Stimulated activated CD4-positive, alpha-beta T cell treated with anti-CD3 and anti-CD28 coated beads, Interleukin-15, amount 100 ng/mL, for 48 hours (primary cell): Measurements from ENCODE around the gene RHOBTB3.

Experiments used
- DNase-seq, 2 donors: peaks; one replicate each; pipeline ENCODE4 v3.0.0-alpha.2; 2020; ENCODE audit warnings: low read depth in 2 of 2

The RHOBTB3 gene

DNA sequence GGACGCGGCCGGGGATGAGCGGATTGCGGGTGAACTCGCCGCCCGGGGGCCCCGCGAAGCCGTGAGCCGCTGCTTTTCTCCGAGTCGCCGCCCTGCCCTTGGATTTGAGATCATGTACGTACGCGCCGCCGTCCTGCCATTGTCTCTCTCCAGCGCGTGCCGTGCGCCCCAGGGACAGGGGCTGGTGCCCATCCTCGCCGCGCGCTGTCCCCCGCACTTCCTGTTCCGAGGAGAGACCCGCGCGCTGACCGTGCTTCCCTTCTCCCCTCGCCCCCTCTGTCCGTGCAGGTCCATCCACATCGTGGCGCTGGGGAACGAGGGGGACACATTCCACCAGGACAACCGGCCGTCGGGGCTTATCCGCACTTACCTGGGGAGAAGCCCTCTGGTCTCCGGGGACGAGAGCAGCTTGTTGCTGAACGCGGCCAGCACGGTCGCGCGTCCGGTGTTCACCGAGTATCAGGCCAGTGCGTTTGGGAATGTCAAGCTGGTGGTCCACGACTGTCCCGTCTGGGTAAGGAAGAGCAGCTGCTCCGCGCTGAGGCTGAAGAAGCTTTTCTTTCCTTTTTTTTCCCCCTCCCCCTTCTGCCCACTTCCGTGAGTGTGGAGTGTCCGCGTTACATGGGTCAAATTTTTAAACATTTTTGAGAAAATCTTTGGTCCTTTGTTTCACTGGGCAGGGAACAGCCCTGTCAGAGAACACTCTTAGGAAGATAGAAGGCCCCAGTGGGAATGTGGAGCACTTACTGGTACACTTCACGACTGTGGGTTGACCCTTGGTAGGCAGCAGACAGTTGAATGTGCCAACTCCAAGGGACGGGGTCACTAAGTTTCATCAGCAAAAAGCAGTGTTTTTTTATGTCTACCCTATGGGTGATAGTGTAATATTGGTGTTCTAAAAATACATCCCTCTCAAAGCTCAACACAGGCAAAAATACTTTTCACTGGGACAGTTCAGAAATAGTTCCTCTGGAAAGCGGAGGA lies 727 bp downstream of the RHOBTB3 start:
- DNase-seq: no peak

DNA sequence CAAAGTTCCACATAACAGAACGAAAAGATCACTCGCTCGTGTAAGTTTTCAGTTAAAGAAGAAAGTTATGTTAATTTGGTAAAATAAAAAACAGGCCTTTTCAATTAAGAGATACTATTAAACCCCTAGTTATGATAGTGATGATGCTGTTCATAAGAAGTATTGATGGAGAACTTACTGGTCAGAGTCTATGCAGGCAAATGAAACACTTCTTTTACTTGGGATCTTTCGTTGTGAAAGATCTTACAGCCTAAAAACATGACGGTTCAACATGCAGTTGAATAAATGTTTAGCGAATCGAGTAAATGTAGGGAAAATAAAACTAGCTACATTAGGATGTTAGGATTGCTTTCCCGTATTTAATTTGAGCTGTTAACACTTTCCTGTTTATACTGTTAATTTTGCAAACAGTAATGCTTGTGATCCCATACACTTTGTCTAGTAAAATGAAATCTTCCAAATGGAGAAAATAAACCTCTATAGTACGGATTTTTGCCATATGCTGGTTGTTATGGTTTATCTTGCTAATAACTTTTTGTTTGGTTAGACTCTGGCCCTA lies 2.0 kb downstream of the RHOBTB3 start:
- DNase-seq: no peak

DNA sequence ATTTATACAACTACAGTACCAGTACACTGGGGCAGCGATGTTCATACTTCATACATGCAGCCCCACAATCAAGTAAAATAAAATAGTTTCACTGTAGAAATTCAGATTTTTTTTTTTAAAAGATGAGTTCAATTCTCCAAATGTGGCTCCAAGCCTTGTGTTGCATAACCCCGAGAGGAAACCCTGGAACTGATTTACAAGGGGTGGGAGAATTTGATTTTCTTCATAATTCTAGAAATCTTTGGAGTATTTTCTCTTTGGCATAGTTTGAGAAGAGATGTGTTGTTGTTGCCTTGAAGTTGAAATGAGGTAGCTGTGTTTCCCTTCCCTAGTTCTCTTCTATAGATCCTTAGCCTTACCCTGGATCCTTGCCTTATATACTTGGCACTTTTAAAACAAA lies 3.1 kb downstream of the RHOBTB3 start:
- no peak for DNase-seq

DNA sequence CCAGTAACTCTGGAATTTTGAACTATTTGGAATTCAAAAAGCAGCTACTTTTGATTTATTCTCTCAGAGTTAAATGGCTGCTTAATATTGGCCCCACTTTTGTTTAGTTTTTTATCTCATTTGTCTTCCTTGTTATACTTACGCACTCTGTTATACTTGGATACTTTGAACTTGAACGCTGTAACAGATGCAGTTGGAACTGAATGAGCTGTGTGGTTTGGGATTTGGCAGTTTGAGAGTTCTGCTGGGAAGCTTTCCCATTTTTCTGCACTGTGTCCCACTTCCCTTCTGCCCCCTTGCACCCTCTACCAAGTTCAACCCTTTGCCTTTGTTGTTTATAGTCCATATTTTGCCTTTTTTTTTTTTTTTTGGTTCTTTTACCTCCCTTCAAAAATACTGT lies 3.8 kb downstream of the RHOBTB3 start:
- DNase-seq: no peak

DNA sequence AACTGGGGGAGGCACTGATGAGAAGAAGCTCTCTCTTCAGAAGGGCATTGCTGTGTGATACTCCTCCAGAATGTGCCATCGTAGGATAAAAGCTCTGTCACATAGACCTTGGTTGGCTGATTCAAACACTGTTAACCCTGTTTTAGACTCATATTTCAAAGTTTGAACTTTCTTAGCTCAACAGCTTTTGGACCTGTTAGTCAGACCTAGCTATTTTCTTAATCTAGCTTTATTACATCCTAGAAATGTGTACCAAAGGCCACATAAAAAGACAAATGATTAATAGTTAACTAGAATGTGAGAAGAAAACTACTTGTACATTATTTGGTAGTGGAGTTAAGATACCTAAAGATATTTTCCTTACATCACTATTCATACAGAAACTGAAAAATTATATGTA lies 4.3 kb downstream of the RHOBTB3 start:
- DNase-seq: no peak

DNA sequence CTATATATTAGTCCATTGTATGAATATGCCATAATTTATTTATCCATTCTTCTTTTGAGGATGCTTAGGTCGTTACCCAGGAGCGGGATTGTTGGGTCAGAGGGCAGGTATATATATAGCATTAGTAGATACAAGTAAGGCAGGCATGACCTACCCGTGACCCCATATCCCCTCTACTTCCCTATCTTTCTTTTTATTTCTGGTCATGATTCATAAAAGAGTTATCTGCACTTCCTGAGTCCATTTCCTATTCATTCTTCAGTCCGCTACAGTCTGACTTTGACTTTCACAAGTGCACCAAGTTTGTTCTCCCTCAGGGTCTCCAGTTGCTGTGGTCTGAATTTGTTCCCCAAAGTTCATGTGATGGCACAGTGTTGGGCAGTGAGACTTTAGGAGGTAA lies 6.9 kb downstream of the RHOBTB3 start:
- no peak for DNase-seq

DNA sequence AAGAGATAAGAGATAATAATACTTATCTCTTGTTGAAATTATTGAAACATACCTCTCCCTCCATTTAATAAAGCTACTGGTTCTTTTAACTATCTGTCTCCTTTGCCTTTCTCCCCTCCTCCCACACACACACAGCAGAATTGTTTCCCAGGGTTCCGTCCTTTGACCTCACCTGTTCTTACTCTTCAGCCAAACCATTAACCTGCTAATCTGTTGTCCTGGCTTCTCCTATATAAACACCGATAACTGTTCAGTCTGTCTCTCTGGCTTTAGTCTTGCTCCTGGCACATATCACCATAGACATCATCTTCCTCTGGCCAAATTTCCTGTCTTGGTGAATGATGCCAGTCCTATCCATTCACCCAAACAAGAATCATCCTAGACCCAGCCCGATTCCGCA lies 7.7 kb downstream of the RHOBTB3 start:
- no peak for DNase-seq

DNA sequence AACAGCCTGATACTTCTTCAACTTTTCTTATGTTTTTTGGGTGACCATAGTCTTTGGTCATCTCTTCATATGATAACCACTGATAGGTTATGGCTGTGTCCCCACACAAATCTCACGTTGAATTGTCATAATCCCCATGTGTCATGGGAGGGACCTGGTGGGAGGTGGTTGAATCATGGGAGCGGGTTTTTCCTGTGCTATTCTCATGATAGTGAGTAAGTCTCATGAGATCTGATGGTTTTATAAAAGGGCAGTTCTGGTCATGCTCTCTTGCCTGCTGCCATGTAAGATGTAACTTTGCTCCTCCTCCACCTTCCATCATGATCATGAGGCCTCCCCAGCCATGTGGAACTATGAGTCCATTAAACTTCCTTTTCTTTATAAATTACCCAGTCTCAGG lies 8.7 kb downstream of the RHOBTB3 start:
- no peak for DNase-seq

DNA sequence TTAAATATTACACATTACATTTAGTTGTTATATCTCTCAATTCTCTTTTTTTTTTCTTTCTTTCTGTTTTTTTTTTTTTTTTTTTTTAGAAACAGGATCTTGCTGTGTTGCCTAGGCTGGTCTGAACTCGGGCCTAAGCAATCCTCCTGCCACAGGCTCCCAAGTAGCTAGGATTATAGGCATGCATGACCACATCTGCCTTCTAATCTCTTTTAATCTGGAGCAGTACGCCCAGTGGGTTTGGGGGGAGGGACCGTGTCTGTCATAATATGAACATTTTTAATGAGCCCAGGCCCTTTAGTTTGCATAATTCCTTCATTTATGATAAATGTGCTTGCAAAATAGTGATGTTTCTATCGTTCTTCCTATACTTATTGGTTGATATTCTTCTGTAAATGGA lies 10.3 kb downstream of the RHOBTB3 start:
- DNase-seq: no peak

DNA sequence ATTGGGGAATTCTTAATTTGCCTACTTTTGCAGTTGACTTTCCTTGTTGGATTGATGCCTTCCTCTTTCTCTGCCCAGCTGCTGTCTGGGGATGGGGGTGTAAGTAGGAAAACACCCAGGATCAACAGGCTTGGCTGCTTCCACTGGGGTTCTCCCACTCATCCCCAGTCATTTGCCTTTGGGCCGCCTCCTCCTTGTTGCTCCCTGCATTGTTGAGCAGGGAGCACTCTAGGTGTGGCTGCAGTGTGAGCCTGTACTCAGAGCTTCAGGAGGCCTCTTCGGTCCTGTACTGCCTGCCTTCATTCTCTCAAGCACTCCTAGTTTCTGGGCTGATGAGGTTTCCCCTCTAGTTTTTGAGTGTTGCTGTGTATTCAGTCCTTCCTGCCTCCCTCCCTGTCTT lies 12.1 kb downstream of the RHOBTB3 start:
- no peak for DNase-seq

DNA sequence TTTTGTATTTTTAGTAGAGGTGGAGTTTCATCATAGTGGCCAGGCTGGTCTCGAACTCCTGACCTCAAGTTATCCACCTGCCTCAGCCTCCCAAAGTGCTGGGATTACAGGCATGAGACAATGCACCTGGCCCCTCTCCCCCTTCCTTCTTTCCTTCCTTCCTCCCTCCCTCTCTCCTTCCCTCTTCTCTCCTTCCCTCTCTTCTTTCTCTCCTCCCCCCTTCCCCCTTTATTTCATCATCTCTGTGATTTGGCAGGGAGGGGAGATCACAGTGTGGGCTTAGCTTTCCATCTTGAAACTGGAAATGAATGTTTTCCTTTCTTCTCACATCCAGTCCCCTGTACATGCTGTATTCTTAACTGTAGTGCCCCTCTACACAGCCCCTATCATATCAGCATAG lies 12.7 kb downstream of the RHOBTB3 start:
- DNase-seq: no peak

DNA sequence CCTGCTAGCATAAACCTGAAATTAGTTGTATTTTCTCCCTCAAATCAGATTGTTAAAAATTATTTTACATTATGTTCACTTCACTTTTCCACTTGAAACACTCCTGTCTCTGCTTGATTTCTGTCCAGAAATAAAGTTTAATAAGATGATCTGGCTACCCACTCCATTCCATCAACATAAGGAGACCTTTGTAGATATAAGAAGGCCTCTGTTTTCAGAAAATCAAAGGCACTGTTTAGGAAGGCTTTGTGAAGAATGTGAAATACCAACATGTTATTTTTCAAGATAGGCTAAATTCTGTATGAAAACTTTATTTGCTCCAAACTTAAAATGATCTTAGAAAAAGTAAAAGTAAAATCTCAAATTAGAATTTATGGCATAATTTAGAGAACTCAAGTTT lies 15.1 kb downstream of the RHOBTB3 start:
- no peak for DNase-seq

DNA sequence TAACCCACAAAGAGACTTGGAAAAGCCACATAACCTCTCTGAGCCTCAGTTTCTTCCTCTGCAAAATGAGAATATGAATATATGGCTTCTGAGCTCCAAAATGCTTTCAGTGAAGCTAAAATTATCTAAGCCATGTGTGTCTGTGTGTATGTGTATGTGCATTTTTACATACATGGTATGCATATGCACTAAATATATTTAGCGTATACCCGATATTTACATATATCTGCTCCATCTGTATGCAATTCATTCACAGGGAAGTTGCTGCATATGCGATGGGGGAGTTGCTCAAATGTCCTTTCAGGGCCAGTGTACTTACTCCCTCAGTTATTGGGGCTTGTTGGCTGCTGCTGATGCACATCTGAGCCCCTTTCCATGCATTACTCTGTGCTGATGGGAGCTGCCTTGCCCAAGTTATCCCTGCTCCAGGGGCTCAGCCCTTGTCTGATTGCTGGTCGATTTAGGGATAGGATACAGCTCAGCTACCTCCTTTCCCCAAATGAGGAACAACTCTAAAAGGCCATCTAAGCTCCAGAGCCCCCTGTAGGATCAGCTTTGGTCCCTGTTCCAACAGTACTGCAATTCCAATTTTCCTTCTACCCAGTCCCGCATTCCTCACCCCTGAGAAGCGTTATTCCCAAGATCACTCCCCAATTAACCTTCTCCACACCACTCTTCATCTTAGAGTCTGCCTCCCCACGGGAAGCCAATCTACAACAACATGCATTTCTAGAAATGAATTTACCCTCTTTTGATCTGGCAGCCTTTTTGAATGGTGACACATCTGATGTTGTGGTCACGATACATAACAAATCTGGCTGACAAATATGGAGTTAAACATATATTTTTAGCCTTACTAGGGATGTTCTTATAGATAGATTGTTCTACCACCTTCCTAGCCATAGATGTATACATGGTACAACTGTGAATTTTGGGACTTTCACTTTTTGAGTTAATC lies 15.9 kb downstream of the RHOBTB3 start:
- DNase-seq: no peak

DNA sequence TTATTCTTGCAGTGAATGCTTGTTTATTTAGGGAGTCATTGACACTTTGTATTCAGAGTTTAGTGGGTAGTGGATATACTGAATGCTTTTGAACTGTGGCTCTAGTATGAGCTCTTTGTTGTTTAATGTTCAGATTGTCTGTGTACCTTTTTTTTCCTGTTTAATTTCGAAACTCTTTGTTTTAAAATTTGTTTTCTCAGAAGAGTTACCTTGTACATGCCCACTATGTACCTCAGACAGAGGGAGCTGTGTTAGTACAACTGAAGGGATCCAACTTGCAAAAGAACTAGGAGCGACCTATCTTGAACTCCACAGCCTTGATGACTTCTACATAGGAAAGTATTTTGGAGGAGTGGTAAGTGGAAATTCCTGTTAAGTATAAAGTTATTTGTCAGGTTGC lies 17.0 kb downstream of the RHOBTB3 start:
- no peak for DNase-seq

DNA sequence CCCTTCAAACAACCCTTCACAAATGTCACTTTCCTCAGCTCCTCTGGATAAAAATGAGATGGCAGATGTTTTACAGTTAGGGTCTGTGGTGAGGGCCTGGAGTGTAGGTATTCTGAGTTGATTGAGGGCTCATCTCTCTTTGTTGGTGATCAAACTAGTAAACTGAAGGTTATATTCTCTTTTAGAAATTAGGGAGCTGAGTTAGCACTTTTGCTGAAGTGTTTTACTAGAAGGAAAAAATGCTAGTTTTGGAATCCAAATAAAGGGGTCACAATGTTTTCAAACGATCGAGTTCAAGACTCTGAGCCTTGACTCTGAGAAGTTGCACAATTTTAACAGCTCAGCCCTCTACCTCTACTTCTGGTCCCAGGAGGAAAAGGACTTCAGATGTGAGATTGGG lies 23.4 kb downstream of the RHOBTB3 start:
- DNase-seq: no peak

DNA sequence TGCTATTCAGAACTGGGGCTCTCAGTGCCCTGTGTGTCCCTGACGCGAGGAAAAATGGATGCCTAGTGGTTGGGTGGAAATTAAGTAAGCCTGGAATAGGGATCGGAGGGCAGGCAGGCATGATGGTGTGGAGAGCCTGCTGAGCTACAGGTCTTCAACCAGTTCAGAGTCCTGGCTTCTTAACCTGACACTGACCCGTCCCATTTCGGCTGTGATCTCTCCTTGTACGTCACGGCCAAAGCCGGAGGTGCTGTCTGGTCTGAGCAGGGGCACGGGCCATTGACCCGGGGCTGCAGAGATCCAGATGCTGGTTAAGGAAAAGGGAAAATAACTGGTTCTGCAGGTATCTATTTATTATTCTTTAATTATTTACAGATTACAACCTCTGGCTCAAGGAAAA lies 27.9 kb downstream of the RHOBTB3 start:
- no peak for DNase-seq

DNA sequence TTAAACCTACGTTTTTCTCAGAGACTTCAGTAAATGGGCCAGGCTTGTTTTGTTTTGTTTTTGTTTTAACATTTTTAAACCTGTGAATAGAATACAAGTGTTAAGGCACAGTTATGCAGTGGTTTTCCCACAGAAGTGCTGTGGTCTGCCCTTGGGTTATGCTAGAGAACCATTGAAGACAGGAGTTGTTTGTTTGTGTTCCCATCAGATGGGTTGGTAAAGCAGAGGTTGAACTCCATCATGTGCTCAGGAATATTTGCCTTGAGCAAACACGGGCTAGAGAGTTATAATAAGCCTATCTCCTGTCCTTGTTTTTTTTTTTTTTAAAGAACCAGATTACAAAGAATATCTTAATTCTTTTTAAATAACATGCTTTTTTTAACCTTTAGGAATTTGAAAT lies 28.5 kb downstream of the RHOBTB3 start:
- no peak for DNase-seq

DNA sequence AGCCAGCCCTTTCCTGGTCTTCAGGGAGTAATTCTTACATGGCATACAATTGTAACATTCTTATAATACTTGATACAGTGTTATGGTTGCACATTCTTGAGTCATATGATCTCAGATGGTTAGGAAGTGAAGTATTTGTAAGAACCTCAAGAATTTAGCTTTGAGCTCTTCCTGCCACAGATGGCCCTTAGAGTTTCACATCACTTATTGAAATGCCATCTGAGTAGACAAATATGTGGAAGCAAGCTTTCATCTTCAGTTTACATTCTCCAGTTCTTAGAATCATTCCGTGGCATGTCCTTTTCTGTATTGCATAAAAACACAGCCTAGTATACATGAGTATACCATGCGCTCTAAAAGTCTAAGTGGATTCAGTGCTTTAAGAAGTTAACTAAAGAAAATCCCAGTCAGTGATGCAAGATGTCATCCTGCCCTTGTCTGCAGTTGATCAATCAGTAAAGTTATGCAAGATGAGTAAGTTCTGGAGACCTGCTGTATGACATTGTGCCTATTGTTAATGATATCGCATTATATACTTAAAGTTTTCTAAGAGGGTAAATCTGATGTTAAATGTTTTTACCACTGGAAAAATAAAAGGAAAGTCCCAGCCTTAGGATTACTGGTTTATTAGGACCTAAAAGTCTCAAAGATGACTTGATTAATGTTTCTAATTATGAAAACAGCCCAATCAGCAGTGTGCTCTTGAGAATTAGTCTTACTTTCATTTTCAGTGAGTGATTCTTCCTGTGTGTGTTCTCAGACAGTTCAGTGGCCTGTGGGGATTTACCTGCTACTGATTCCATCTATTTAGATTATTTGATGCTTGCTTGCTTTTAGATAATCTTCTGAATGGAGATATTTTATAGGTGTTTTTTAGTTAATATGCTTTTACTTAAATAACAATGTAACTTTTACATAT lies 29.4 kb downstream of the RHOBTB3 start:
- no peak for DNase-seq

DNA sequence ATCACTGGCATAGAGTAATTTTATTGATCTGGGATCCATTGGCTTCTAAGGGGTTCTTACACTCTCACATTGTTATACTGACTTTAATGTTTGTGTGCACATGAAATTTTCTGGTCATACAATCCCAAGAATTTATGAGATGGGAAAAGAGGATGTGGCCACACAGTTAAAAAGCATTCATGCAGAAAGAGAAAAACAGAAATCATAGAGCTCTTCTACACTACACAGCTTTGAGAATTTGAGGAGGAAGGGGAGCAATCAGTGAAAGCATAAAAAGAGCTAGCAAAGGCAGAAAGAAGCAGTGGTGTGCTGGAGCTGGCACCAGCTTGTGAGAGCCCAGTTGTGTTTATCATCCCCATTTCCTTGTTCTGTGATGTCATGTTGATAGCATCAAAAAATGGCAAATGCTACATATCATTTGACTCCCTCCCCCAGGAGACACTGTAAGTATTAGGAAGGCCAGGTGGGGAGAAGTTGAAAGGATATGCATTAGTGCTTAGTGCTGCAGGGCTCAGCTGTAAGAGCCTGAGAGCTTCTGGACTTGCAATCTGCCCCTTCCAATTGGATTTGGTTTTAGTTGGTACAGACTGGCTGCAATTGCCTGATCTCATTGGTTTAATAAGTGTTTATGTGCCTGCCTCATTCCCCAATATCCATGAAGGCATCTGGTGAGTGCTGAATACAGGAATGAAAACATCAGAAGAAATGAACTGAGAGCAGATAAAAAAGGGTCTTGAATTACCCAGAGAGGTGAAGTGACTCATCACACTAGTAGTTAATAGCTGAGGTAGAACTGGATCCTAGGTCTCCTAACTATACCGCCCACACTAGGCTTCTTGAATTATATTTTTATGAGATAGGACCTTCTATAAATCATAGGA lies 30.9 kb downstream of the RHOBTB3 start:
- DNase-seq: no peak

DNA sequence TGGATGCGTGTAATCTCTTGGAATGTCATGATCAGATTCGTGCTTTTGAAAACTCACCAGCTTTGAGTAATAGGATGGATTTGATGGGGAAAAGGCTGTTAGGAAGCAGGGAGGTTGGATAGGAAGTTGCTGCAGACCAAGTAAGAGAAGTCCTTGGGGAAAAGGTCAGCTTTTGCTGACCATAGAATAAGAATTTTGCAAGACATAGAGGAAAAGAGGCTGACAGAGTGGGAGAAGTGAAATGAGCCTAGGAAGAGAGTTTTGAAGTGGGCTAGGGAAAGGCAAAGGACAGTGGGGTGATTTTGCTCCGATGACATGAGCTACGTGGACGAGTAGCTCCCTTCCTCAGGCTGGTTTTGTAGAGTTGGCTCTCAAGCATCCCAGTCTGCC lies 31.5 kb downstream of the RHOBTB3 start:
- DNase-seq: no peak
